ENCODE data around the gene NRBF2. TPM values are rescaled to one million over a fixed set of nuclear protein-coding genes. Genes with fewer than 3 reads are reported as not detected.

NRBF2 gene
- total RNA-seq, 1 experiment from 2014 or later = 22.1 TPM

GRCh38 chr10:63169624-63170023 is 36.5 kb downstream of the NRBF2 start:
- Histone ChIP-seq H2AFZ (no peak overlapping the region), H3K36me3 (ENCODE audit: low read depth) (peaks cover 12% of the 10 kb centered on the region), H3K27me3 (ENCODE audit: insufficient read depth, low read depth) (no peaks in the 10 kb centered on the region), H3K4me1 (replicated peaks; ENCODE audit: insufficient read depth) (no peaks in the 10 kb centered on the region), H3K4me2 (no peak overlapping the region), H3K79me2 (ENCODE audit: low read depth) (no peaks in the 10 kb centered on the region), H3F3A (ENCODE audit: insufficient read depth, low read depth) (peaks cover 4% of the 10 kb centered on the region), H3K27ac (no peak overlapping the region), H3K4me3 (no peak overlapping the region), H3K9me2 (ENCODE audit: insufficient read depth) (no peaks in the 10 kb centered on the region), H4K20me1 (ENCODE audit: insufficient read depth) (peaks cover 8% of the 10 kb centered on the region; the same call in 1 of the 2 replicates), H3K9me3 (ENCODE audit: insufficient read depth, low read depth) (no peaks in the 10 kb centered on the region)
- TF ChIP-seq CTCF (conservative IDR thresholded peaks at IDR 0.05) (no peak), EZH2 (IDR thresholded peaks at IDR 0.05; ENCODE audit: low read depth) (no peak)
- BruUV-seq (replicated peaks) = no TSS peak
- POLR2A ChIA-PET (ENCODE audit: unreplicated experiment) = no interaction called here
- intact Hi-C loops (cut with micrococcal nuclease; ENCODE audit: unreplicated experiment) = no loop called here
- DNase-seq = no peak
- CTCF ChIA-PET = no interaction called here

- no TSS peak for BruUV-seq (replicated peaks)
- peaks cover 4% of the 10 kb centered on the region for H3F3A ChIP-seq (ENCODE audit: insufficient read depth, low read depth)
- no peaks in the 10 kb centered on the region for H3K4me1 ChIP-seq (replicated peaks; ENCODE audit: insufficient read depth)
- H3K27me3 ChIP-seq (ENCODE audit: insufficient read depth, low read depth) = no peaks in the 10 kb centered on the region
- no peaks in the 10 kb centered on the region for H3K9me2 ChIP-seq (ENCODE audit: insufficient read depth)
- no peak for DNase-seq
- peaks cover 8% of the 10 kb centered on the region; the same call in 1 of the 2 replicates for H4K20me1 ChIP-seq (ENCODE audit: insufficient read depth)
- H3K4me3 ChIP-seq = no peak overlapping the region
- intact Hi-C loops (cut with micrococcal nuclease; ENCODE audit: unreplicated experiment) = no loop called here
- CTCF ChIA-PET = no interaction called here
- no peak overlapping the region for H3K27ac ChIP-seq
- no peak overlapping the region for H3K4me2 ChIP-seq
- no peak for TF ChIP-seq CTCF (conservative IDR thresholded peaks at IDR 0.05)
- no peaks in the 10 kb centered on the region for H3K79me2 ChIP-seq (ENCODE audit: low read depth)
- H3K9me3 ChIP-seq (ENCODE audit: insufficient read depth, low read depth) = no peaks in the 10 kb centered on the region
- H2AFZ ChIP-seq = no peak overlapping the region
- H3K36me3 ChIP-seq (ENCODE audit: low read depth) = peaks cover 30% of the 10 kb centered on the region
- POLR2A ChIA-PET (ENCODE audit: unreplicated experiment) = no interaction called here
Measured at GRCh38 chr10:63171255-63171855, 38.2 kb downstream of the NRBF2 start.

GRCh38 chr10:63171926-63172325 is 38.8 kb downstream of the NRBF2 start:
- intact Hi-C loops (cut with micrococcal nuclease; ENCODE audit: unreplicated experiment) = no loop called here
- Histone ChIP-seq H4K20me1 (ENCODE audit: insufficient read depth) (peaks cover 5% of the 10 kb centered on the region; the same call in 1 of the 2 replicates), H3K4me2 (no peak overlapping the region), H3K4me3 (no peak overlapping the region), H3F3A (ENCODE audit: insufficient read depth, low read depth) (peaks cover 4% of the 10 kb centered on the region), H3K27ac (no peak overlapping the region), H3K27me3 (ENCODE audit: insufficient read depth, low read depth) (no peaks in the 10 kb centered on the region), H3K79me2 (ENCODE audit: low read depth) (no peaks in the 10 kb centered on the region), H3K36me3 (ENCODE audit: low read depth) (peaks cover 35% of the 10 kb centered on the region), H3K9me2 (ENCODE audit: insufficient read depth) (no peaks in the 10 kb centered on the region), H2AFZ (no peak overlapping the region), H3K4me1 (replicated peaks; ENCODE audit: insufficient read depth) (no peaks in the 10 kb centered on the region), H3K9me3 (ENCODE audit: insufficient read depth, low read depth) (no peaks in the 10 kb centered on the region)
- POLR2A ChIA-PET (ENCODE audit: unreplicated experiment) = interaction anchor here (0.5 kb wide), 1 partner anchor 38 kb away, joined by 3 read pairs; no protein-coding TSS in a partner anchor
- TF ChIP-seq CTCF (conservative IDR thresholded peaks at IDR 0.05) (no peak), EZH2 (IDR thresholded peaks at IDR 0.05; ENCODE audit: low read depth) (no peak)
- no TSS peak for BruUV-seq (replicated peaks)
- DNase-seq = no peak
- CTCF ChIA-PET = no interaction called here
